Retina (tissue), 1 donor: ENCODE results near the gene CSTA.

Experiments
- DNase-seq: peaks from one replicate; pipeline ENCODE4 v3.0.0-alpha.2; 2016

Gene CSTA

GRCh38 chr3:122324871-122325323 is at the start of gene CSTA:
Gene CSTA (plus strand): TSS chr3:122325248. CDS start chr3:122325293, 45 bp downstream.
- DNase-seq, result no peak

- no peak for DNase-seq
These were observed 43.2 kb upstream of the CSTA start for GRCh38 chr3:122281891-122282290.

GRCh38 chr3:122283796-122284445 is 41.1 kb upstream of the CSTA start:
- no peak for DNase-seq

DNA sequence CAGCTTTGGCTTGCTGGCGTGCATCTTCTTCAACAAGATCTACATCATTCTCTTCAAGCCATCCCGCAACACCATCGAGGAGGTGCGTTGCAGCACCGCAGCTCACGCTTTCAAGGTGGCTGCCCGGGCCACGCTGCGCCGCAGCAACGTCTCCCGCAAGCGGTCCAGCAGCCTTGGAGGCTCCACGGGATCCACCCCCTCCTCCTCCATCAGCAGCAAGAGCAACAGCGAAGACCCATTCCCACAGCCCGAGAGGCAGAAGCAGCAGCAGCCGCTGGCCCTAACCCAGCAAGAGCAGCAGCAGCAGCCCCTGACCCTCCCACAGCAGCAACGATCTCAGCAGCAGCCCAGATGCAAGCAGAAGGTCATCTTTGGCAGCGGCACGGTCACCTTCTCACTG is 40.6 kb upstream of the CSTA start:
- DNase-seq, result no peak

DNA sequence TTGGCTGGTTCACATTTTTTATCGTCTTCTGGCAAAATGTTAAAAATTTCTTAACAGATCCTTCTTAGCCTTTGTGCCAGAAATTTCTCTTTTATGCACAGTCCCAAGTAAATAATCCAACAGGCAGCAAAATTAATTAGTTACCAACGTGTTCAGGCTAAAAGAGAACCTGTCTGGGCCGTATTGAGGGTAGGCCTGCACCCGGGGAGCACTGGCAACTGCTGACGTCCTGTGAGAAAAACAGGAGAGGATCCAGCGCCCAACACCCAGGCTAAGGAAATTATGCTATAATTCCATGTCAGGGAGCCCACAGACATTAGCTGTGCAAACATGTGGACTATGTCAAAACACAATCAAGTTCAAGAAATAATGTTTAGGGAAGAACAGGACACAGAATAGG is 30.7 kb upstream of the CSTA start:
- no peak for DNase-seq

- DNase-seq, result no peak
These were observed 29.6 kb upstream of the CSTA start for GRCh38 chr3:122295266-122296062.

DNA sequence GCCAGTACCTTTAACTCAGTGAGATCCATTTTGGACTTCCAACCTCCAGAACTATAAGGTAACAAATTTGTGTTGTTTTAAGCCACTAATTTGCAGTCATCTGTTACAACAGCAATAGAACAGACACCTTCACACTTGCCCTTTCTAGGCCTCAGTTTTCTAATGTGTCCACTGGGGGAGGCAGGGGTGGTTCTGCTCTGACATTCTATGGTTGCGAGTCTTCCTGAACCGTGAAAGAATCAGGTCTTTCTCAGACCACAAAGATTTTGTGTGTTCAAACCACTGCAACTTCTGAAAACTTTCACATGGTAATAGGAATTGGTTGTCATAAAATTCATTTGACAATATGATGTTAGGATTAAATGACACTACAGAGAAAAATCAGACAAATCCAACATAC is 26.8 kb upstream of the CSTA start:
- no peak for DNase-seq

- no peak for DNase-seq
These were observed 25.8 kb upstream of the CSTA start for GRCh38 chr3:122299215-122299614.

DNA sequence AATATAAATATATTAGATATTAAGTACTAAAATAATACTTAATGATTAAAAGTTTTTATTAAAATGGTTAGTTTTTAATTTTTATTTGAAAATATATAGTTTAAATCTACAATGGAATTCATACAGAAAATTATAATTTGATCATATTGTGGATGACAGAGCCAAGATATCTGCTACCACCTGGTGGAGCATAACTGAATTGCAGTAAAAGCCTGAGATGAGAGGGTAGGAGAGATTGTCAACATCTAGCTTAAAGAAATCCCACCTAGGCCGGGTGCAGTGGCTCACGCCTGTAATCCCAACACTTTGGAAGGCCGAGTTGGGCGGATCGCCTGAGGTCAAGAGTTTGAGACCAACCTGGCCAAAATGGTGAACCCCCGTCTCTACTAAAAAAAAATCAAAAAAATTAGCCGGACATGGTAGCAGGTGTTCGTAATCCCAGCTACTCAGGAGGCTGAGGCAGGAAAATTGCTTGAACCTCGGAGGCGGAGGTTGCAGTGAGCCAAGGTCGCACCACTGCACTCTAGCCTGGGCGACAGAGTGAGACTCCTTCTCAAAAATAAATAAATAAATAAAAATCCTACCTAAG is 25.1 kb upstream of the CSTA start:
- no peak for DNase-seq

- DNase-seq, result no peak
These were observed 24.0 kb upstream of the CSTA start for GRCh38 chr3:122301063-122301462.

DNA sequence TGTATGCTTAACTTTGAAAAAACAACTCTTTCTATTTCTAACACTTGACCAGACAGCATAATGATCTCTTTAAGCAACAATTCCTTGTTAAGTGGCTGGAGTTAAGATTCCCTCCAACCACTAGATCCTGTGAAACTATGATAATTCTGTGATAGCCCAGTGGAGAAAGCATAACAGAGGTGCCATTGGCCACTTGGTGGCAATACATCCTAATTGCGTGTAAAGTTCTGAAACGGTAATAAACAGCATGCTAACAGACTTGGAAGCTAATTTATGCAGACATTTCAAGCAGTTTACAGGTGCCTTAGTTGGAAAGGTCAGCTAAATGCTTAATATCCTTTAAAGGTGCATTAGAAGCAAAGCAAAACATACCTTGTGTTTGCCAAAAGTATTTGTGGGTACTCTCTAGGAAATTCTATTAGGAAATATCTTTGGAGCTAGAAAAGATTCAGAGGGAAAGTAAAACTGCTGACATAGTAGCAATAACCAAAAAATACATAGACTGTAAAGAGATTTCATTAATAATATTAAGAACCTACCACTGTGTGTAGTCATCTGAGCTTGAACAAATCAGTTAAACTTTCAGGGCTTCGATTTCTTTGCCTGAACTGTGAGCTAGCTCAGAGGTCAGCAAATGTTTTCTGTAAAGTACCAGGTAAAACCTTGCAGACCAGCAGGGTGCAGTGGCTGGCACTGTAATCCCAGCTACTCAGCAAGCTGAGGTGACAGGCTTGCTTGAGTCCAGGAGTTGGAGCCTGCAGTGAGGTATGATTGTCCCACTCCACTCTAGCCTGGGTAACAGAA is 19.0 kb upstream of the CSTA start:
- DNase-seq, result no peak

- DNase-seq, result no peak
These were observed 18.5 kb upstream of the CSTA start for GRCh38 chr3:122306622-122306953.

GRCh38 chr3:122307094-122307687 is 17.9 kb upstream of the CSTA start:
- no peak for DNase-seq

DNA sequence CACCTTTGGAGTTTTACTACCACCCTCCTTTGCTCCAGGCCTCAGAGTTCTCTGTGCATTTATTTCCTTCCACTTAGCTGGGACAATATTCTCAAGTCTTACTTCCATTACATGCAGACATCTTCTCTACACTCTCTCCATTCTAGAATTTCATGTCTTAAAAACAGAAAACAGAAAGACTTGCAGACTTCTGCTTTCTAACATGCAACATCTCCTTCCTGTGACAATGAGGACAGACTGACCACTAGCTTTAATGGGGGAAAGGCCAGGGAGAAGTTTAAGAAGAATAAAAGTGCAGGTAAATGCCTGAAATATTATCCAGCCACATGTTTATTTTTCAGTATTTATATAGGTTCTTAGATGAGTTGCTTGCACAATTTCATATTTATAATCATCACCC is 17.1 kb upstream of the CSTA start:
- DNase-seq, result no peak

DNA sequence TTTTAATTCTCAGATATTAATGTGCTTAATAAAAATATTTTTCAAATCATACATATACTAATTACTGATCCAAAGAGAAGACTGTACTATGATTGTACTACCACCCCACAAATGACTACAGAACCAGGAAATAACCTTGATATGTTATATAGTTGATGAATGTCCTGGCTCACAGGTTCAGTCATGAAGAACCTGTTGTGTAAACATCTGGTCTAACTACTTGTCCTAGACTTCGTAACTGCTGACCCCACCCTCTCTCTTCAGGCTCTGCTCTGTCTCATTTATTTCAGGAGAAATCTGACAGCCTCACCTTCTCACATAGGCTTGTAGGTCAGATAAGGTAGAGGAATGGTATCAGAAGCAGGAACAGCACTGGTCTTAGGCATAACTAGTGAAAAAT is 14.7 kb upstream of the CSTA start:
- DNase-seq, result no peak

GRCh38 chr3:122312826-122313225 is 12.2 kb upstream of the CSTA start:
- no peak for DNase-seq

DNA sequence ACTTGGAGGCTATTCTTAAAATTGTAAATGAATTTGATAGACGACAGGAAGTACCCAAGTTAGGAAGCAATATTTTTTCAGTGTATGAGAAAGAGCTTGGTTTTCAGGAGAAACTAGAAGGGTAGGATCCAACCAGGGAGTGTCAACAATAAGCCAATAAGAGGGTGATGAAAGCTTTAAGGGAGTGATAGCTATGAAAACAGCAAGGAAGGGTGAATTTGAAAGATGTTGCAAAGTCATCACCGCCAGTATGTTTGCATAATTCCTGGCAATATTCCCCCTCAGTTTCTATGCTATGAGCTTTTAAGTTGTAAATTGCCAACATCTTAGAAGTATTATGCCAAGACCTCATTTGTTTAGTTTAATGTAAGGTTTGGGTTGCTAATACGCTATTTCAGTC is 11.8 kb upstream of the CSTA start:
- no peak for DNase-seq

- no peak for DNase-seq
These were observed 10.7 kb upstream of the CSTA start for GRCh38 chr3:122314228-122314876.

GRCh38 chr3:122315619-122316018 is 9.4 kb upstream of the CSTA start:
- DNase-seq, result no peak

GRCh38 chr3:122316368-122316767 is 8.7 kb upstream of the CSTA start:
- no peak for DNase-seq

- DNase-seq, result no peak
These were observed 6.4 kb upstream of the CSTA start for GRCh38 chr3:122318620-122319019.
